Heart left ventricle (tissue), 16 donors: ENCODE measurements around the gene IFITM1. TPM values are rescaled to one million over a fixed set of nuclear protein-coding genes. Genes with fewer than 3 reads are reported as not detected.
A peak's percentile ranks its signal among the peaks of the same experiment; 100 is the strongest.

Experiments
- ATAC-seq, 4 donors: fragments of 200-7000 bp; cut with Tn5 transposase; one replicate each; pipeline ENCODE4 v1.9.1; 2020 to 2022; ENCODE audit warnings: moderate library complexity in 4 of 4, mild to moderate bottlenecking in 3 of 4, moderate number of reproducible peaks in 1 of 4
- DNase-seq, 5 donors: peaks; one replicate each; pipeline ENCODE4 v3.0.0-alpha.2; 2020
- H3K27ac ChIP-seq, 12 donors: fragments of 200-600 bp; sonication (generic) in 4 of 12; one replicate each; pipeline versions ENCODE4 v1.5.0 to v1.8.0; 2016 to 2022; ENCODE audit warnings: mild to moderate bottlenecking in 2 of 12
- H3K27me3 ChIP-seq, 9 donors: fragments of 200-600 bp; sonication (generic) in 2 of 9; one replicate each; pipeline versions ENCODE4 v1.5.1 to v1.8.0; 2016 to 2022; ENCODE audit warnings: mild to moderate bottlenecking in 3 of 9
- H3K36me3 ChIP-seq, 9 donors: fragments of 200-600 bp; sonication (generic) in 2 of 9; one replicate each; pipeline versions ENCODE4 v1.5.0 to v1.8.0; 2018 to 2022; ENCODE audit warnings: mild to moderate bottlenecking in 2 of 9
- H3K4me1 ChIP-seq, 12 donors: fragments of 200-600 bp; sonication (generic) in 4 of 12; one replicate each; pipeline versions ENCODE4 v1.5.0 to v1.8.0; 2016 to 2022; ENCODE audit warnings: mild to moderate bottlenecking in 3 of 12
- H3K4me3 ChIP-seq, 12 donors: fragments of 200-600 bp; sonication (generic) in 4 of 12; one replicate each; pipeline versions ENCODE4 v1.5.0 to v1.8.0; 2017 to 2022; ENCODE audit warnings: mild to moderate bottlenecking in 9 of 12, moderate library complexity in 4 of 12
- H3K9me3 ChIP-seq, 12 donors: fragments of 200-600 bp; sonication (generic) in 4 of 12; one replicate each; pipeline versions ENCODE4 v1.5.0 to v1.8.0; 2016 to 2022; ENCODE audit warnings: mild to moderate bottlenecking in 1 of 12
- POLR2A ChIP-seq, 2 donors: fragments of 450-650 bp; IDR thresholded peaks; one replicate each; pipeline ENCODE4 v1.6.1; 2017; ENCODE audit warnings: antibody characterized with exemption in 2 of 2, mild to moderate bottlenecking in 2 of 2, moderate library complexity in 2 of 2
- WGBS, 4 donors: extraction: QIAGEN DNeasy Blood & Tissue Kit in 2 of 4; methylation state at CpG; one replicate each; pipeline versions ENCODE4 v1.1.5 to v1.1.7; 2013 to 2018; 5-methylcytosine and 5-hydroxymethylcytosine counted together
- intact Hi-C, 10 donors: fragments of 100-400 bp; cut with DNase I; formaldehyde crosslinking; loops; one replicate each; pipeline versions ENCODE4 v1.11.1 to v1.14.2; 2022
- polyA plus RNA-seq, 2 donors: library from polyadenylated mRNA; stranded (reverse); fragments of 200-250 nt; gene quantifications; one replicate each; pipeline ENCODE4 v1.2.3, GENCODE V29; 2013
- total RNA-seq, 9 donors: library from RNA; depleted of rRNA in 2 of 9; stranded (reverse); fragments of >200 nt in 2 of 9; fragmentation: NEBNext Ultra II Directional in 3 of 9; extraction: Animal tissue kit (Norgen Biotek cat#: 25700) in 3 of 9; gene quantifications; one replicate each; pipeline versions ENCODE4 v1.1.0 to v1.2.4, GENCODE V29; 2016 to 2023
- TF ChIP-seq, protein P1 (sequence below), 12 donors: fragments of 200-600 bp; sonication (generic) in 4 of 12; IDR thresholded peaks; one replicate each; pipeline versions ENCODE4 v1.5.0 to v1.8.0; 2018 to 2022; ENCODE audit warnings: antibody characterized with exemption in 12 of 12, mild to moderate bottlenecking in 5 of 12
- donor health status: ischemic (EF 13 %, LVEDD 7.1; RV severe dilation, severe dysfunction).
- donor health status: healthy with polysubstance abuse.
- donor health status: DM: no; HTN: yes; CAD: no.
- donor health status: DM: no; HTN: no; CAD: no.
- donor health status: ischemic (EF 25% LVEDD 6.9; RV normal size, moderate dysfunction).
- donor health status: ischemic (EF 25% LVEDD 5.7; RV mildly dilated, moderate dysfunction).
- donor health status: healthy.
- donor health status: DM: yes; HTN: yes; CAD: no.
- donor health status: ischemic (EF 35%, LVEDD 5.7; RV mildly dilated, moderate dysfunction).
- donor health status: nonischemic (EF 11% LVEDD 7.7; RV severe dilation, severe dysfunction).
- donor health status: DM: yes; HTN: yes; CAD: no.
- donor health status: PGD.
- donor health status: ischemic (EF 29% LVEDD 5.4; RV normal size, mild dysfunction).
- donor health status: nonischemic (EF 23%, LVEDD 6.1; RV moderate dilation, normal function).

Gene IFITM1
- total and polyA plus RNA-seq, 11 donors: 61.3 to 278 (median 132) TPM

DNA sequence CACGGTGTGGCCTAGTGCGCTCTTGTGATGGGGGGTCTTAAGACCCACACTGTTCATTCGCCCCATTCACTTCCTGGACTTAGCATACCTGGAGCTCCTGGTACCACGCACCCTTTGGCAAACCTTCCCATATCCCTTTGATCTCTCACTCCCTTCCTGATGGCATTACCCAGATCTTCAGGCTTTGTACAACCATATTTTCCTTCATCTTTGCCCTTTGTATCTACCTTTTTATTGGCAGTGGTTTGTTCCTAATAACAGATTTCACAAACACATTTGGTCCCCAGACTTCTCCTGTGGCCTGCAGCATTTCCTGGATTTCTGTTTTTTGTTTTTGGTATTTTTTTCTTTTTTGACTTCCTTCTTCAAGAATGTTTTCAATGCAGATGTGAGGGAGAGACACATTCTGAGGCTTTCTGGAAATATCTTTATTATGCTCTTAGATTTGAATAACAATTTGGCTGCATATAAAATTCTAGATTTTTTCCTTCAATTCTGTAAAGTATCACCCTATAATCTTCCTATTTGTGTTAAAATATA lies 22.9 kb downstream of the IFITM1 start:
- peak overlapping the region; percentile 71 to 88 (median 82) for H3K27ac ChIP-seq

DNA sequence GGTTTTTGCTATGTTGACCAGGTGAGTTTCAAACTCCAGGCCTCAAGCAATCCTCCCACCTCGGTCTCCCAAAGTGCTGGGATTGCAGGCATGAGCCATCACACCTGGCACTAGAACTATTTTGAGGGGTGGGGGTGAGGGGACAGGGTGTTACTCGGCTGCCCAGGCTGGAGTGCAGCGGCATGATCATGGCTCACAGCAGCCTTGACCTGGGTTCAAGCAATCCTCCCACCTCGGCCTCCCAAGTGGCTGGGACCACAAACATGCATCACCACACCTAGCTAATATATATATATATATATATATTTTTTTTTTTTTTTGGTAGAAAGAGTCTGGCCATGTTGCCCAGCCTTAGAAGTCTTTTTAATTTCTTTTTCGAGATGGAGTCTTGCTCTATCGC lies 23.9 kb downstream of the IFITM1 start:
- ATAC-seq (no peak), DNase-seq (no peak)
- H3K4me3 ChIP-seq: no peak overlapping the region
- peak overlapping the region in 2 of 12 donors; percentile 2 to 82 for H3K27ac ChIP-seq
- WGBS, 4 donors: 93 to 97% (median 95%) methylated on average over 6 of the region's 6 CpGs
- intact Hi-C loops: no loop called here
- no peaks in the 10 kb centered on the region for H3K36me3 ChIP-seq
- H3K9me3 ChIP-seq: no peaks in the 10 kb centered on the region
- TF ChIP-seq POLR2A (IDR thresholded peaks at IDR 0.05): no peak
- TF ChIP-seq, protein P1, sequence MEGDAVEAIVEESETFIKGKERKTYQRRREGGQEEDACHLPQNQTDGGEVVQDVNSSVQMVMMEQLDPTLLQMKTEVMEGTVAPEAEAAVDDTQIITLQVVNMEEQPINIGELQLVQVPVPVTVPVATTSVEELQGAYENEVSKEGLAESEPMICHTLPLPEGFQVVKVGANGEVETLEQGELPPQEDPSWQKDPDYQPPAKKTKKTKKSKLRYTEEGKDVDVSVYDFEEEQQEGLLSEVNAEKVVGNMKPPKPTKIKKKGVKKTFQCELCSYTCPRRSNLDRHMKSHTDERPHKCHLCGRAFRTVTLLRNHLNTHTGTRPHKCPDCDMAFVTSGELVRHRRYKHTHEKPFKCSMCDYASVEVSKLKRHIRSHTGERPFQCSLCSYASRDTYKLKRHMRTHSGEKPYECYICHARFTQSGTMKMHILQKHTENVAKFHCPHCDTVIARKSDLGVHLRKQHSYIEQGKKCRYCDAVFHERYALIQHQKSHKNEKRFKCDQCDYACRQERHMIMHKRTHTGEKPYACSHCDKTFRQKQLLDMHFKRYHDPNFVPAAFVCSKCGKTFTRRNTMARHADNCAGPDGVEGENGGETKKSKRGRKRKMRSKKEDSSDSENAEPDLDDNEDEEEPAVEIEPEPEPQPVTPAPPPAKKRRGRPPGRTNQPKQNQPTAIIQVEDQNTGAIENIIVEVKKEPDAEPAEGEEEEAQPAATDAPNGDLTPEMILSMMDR (IDR thresholded peaks at IDR 0.05): no peak
- no peaks in the 10 kb centered on the region for H3K27me3 ChIP-seq
- H3K4me1 ChIP-seq: peaks cover 0 to 41% (median 19%) of the 10 kb centered on the region in 12 donors

More for the DNA sequence above, 22.9 kb downstream of the IFITM1 start:
- Histone ChIP-seq H3K27me3 (no peaks in the 10 kb centered on the region), H3K4me3 (no peak overlapping the region), H3K36me3 (no peaks in the 10 kb centered on the region), H3K4me1 (peaks cover 0 to 36% (median 19%) of the 10 kb centered on the region in 12 donors), H3K9me3 (no peaks in the 10 kb centered on the region)
- intact Hi-C loops: no loop called here
- 76 to 90% (median 83%) methylated on average over 4 of the region's 4 CpGs for WGBS, 4 donors
- no peak for ATAC-seq
- no peak for TF ChIP-seq POLR2A (IDR thresholded peaks at IDR 0.05)
- TF ChIP-seq, protein P1 (IDR thresholded peaks at IDR 0.05): no peak
- no peak for DNase-seq

DNA sequence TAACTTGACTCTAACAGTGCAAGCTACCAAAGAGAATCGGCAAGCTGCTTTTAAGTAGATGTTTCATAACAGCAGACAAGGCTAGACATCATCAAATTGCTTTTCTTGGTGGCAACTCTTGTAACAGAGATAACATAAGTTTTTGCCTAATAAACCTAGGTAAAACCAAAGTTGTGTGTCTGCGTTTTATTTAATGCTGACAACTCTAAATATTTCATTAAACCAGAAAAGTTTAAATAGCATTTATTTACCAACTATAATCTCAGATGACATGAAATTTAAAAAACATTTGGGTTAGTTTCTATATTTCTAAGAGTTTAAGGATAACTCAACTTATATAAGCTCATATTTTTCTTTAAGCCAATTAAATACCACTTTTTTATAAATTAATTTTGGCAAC lies 26.1 kb downstream of the IFITM1 start:
- Histone ChIP-seq H3K36me3 (no peaks in the 10 kb centered on the region), H3K27ac (no peak overlapping the region), H3K27me3 (no peaks in the 10 kb centered on the region), H3K4me3 (no peak overlapping the region), H3K9me3 (no peaks in the 10 kb centered on the region), H3K4me1 (peaks cover 0 to 33% (median 19%) of the 10 kb centered on the region in 12 donors)
- 95 to 97% (median 96%) methylated on average over 2 of the region's 2 CpGs for WGBS, 4 donors
- intact Hi-C loops: no loop called here
- ATAC-seq: no peak
- DNase-seq: no peak
- TF ChIP-seq POLR2A (IDR thresholded peaks at IDR 0.05): no peak
- TF ChIP-seq, protein P1 (IDR thresholded peaks at IDR 0.05): no peak

DNA sequence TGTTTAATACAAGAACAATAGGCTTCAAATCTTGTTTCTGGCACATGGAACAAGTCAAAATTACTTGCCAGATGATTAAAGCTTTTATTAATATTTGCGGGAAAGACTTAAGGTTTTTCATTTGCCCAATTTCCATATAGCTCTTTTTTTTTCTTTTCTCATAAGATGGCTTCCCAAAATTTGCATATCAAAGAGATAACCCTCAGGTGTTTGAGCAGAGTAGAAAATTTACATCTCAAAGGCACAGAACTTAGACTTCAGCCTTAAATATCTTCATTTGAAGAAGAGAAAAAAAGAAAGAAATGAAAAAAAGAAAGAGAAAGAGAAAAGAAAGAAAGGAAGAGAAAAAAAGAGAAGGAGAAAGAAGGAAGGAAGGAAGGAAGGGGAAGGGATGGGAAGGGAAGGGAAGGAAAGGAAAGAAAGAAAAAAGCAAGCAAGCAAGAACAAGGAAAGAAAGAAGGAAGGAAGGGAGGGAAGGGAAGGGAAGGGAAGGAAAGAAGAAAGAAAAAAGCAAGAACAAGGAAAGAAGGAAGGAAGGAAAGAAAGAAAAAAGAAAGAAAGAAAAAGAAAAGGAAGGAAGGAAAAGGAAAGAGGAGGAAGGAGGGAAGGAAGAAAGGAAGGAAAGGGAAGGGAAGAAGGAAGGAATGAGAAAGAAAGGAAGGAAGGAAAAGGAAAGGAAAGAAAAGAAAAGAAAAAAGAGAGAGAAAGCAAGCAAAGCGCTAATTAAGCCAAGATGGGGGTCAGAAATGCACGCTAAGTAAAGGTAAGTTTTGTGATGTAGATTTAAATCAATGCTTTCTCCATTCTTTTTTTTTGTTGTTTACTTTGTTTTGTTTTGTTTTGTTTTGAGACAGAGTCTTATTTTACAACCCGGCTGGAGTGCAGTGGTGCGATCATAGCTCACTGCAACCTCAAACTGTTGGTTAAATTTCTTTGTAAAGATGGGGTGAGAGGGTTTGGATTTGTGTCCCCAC lies 27.0 kb downstream of the IFITM1 start:
- Histone ChIP-seq H3K4me1 (peaks cover 0 to 25% (median 12%) of the 10 kb centered on the region in 12 donors), H3K27me3 (no peaks in the 10 kb centered on the region), H3K36me3 (no peaks in the 10 kb centered on the region), H3K27ac (peak overlapping the region in 3 of 12 donors; percentile 51 to 76 (median 73)), H3K4me3 (no peak overlapping the region), H3K9me3 (no peaks in the 10 kb centered on the region)
- TF ChIP-seq, protein P1 (IDR thresholded peaks at IDR 0.05): no peak
- no peak for TF ChIP-seq POLR2A (IDR thresholded peaks at IDR 0.05)
- DNase-seq (no peak), ATAC-seq (no peak)
- intact Hi-C loops: no loop called here
- 55 to 77% (median 59%) methylated on average over 5 of the region's 5 CpGs for WGBS, 4 donors
